ENCODE results near the gene GPA33. TPM values are rescaled to one million over a fixed set of nuclear protein-coding genes. Genes with fewer than 3 reads are reported as not detected.
"Not testable (repeated sequence)": the region's sequence is repeated elsewhere in the genome, so short reads cannot be mapped to it uniquely, and the experiment has no call there.

GPA33 gene
- total RNA-seq, 3 donors from 2014 or later: 0.16 to 0.45 (median 0.20) TPM

GRCh38 chr1:167029553-167029952 lies 60.6 kb downstream of the GPA33 start:
- ATAC-seq; H3K4me3 Mint-ChIP-seq; H3K4me1 Mint-ChIP-seq (ENCODE audit: low read depth); H3K36me3 Mint-ChIP-seq (ENCODE audit: insufficient read depth); DNase-seq; H3K9me3 Mint-ChIP-seq: not testable (repeated sequence)
- H3K27me3 Mint-ChIP-seq (ENCODE audit: low read depth): peaks cover 32% of the 10 kb centered on the region

GRCh38 chr1:167022384-167022783 lies 67.8 kb downstream of the GPA33 start:
- Mint-ChIP-seq H3K9me3 (no peaks in the 10 kb centered on the region), H3K4me1 (ENCODE audit: low read depth) (no peaks in the 10 kb centered on the region), H3K4me3 (no peak overlapping the region), H3K27me3 (ENCODE audit: low read depth) (peaks cover 22% of the 10 kb centered on the region), H3K36me3 (ENCODE audit: insufficient read depth) (no peaks in the 10 kb centered on the region)
- ATAC-seq (no peak), DNase-seq (no peak)

DNA sequence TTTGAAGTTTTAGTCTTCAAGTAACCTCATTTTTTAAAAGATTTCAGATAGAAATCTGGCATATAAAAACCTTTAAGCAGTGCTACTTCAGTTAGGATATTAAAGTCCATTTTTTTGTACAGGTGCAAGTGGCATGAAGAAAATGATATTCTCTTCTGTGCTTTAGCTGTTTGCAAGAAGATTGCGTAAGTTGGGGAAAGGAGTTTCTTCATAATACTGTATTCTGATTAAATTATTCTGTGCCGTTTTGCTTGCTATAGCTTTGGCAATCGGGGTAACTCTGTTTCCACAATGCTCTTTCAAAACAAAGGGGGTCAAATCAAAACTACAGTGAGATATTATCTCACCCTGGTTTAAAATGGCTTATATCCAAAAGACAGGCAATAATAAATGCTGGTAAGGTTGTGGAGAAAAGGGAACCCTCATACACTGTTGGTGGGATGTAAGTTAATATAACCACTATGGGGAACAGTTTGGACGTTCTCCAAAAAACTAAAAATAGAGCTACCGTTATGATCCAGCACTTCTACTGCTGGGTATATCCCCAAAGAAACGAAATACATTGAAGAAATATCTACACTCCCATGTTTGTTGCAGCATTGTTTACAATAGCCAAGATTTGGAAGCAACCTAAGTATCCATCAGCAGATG lies 74.0 kb downstream of the GPA33 start:
- Mint-ChIP-seq H3K27me3 (ENCODE audit: low read depth) (peaks cover 15% of the 10 kb centered on the region), H3K4me3 (no peak overlapping the region), H3K9me3 (no peaks in the 10 kb centered on the region), H3K36me3 (ENCODE audit: insufficient read depth) (no peaks in the 10 kb centered on the region), H3K4me1 (ENCODE audit: low read depth) (no peaks in the 10 kb centered on the region)
- DNase-seq (no peak), ATAC-seq (no peak)

GRCh38 chr1:167013108-167013929 lies 76.9 kb downstream of the GPA33 start:
- no peak for ATAC-seq
- H3K4me1 Mint-ChIP-seq (ENCODE audit: low read depth): no peaks in the 10 kb centered on the region
- H3K36me3 Mint-ChIP-seq (ENCODE audit: insufficient read depth): no peaks in the 10 kb centered on the region
- H3K9me3 Mint-ChIP-seq: no peaks in the 10 kb centered on the region
- no peak for DNase-seq
- peaks cover 21% of the 10 kb centered on the region for H3K27me3 Mint-ChIP-seq (ENCODE audit: low read depth)
- H3K4me3 Mint-ChIP-seq: no peak overlapping the region

DNA sequence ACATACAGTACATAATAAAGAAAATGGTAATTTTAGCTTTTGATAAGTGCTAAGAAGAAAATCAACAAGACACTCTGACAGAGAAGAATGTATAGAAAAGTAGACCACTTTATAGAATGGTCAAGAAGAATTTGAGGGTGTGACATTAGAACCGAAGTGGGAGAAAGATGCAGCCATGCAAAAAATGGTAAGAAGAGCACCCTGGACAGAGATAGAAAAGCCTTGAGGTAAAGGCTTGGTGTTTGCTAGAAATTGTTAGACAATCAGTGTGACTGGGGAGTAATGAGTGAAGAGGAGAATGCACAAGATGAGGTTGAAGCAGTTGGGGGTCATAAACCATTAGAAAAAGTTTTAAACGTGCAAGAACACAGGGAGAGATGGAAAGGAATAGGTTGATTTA lies 77.6 kb downstream of the GPA33 start:
- H3K36me3 Mint-ChIP-seq (ENCODE audit: insufficient read depth): no peaks in the 10 kb centered on the region
- DNase-seq: no peak
- peaks cover 21% of the 10 kb centered on the region for H3K27me3 Mint-ChIP-seq (ENCODE audit: low read depth)
- no peaks in the 10 kb centered on the region for H3K4me1 Mint-ChIP-seq (ENCODE audit: low read depth)
- no peak overlapping the region for H3K4me3 Mint-ChIP-seq
- no peaks in the 10 kb centered on the region for H3K9me3 Mint-ChIP-seq
- no peak for ATAC-seq

- ATAC-seq: no peak
- no peak overlapping the region for H3K4me3 Mint-ChIP-seq
- no peaks in the 10 kb centered on the region for H3K4me1 Mint-ChIP-seq (ENCODE audit: low read depth)
- peaks cover 21% of the 10 kb centered on the region for H3K27me3 Mint-ChIP-seq (ENCODE audit: low read depth)
- no peaks in the 10 kb centered on the region for H3K9me3 Mint-ChIP-seq
- DNase-seq: no peak
- no peaks in the 10 kb centered on the region for H3K36me3 Mint-ChIP-seq (ENCODE audit: insufficient read depth)
Measured at GRCh38 chr1:167011560-167012191, 78.5 kb downstream of the GPA33 start.

GRCh38 chr1:167003711-167004110 lies 86.5 kb downstream of the GPA33 start:
- no peak overlapping the region for H3K4me3 Mint-ChIP-seq
- ATAC-seq (no peak), DNase-seq (no peak)
- no peaks in the 10 kb centered on the region for H3K36me3 Mint-ChIP-seq (ENCODE audit: insufficient read depth)
- peaks cover 8% of the 10 kb centered on the region for H3K27me3 Mint-ChIP-seq (ENCODE audit: low read depth)
- H3K4me1 Mint-ChIP-seq (ENCODE audit: low read depth): peaks cover 2% of the 10 kb centered on the region
- peaks cover 4% of the 10 kb centered on the region for H3K9me3 Mint-ChIP-seq

Other genes with a start within 250 kb of the GPA33 start
- 10 to 100 TPM; 19.3 to 20.2 (median 19.7) TPM for gene TADA1, start 214.1 kb downstream of the GPA33 start, total RNA-seq
- 1 to 10 TPM; 3.8 to 6.2 (median 4.8) TPM for gene ILDR2, start 114.8 kb downstream of the GPA33 start, total RNA-seq
- under 1 TPM in 1 of 3 donors, not detected in 2; 0.18 TPM for gene MAEL, start 101.1 kb downstream of the GPA33 start, total RNA-seq
- gene STYXL2, start 3.7 kb upstream of the GPA33 start, total RNA-seq: not detected
- 1 to 10 TPM; 9.0 to 9.9 (median 9.0) TPM for gene POU2F1, start 130.5 kb upstream of the GPA33 start, total RNA-seq

All from activated T-cell treated with anti-CD3 and anti-CD28 coated beads, Interleukin-2, amount 50 U/mL, for 4 hours (primary cell).